HG03432 (cell line): ENCODE results near the gene ABHD14A.

Source experiments
- ATAC-seq: cut with Tn5 transposase; IDR thresholded peaks from one replicate; pipeline ENCODE4 v1.9.1; 2021; ENCODE audit warnings: mild to moderate bottlenecking, moderate library complexity; ENCODE audit not compliant: unreplicated experiment

Gene ABHD14A

GRCh38 chr3:51955893-51956770, 18.7 kb upstream of the ABHD14A start:
- ATAC-seq: no peak

GRCh38 chr3:51957520-51958205, 17.2 kb upstream of the ABHD14A start:
- no peak for ATAC-seq

- no peak for ATAC-seq
These were observed 16.0 kb upstream of the ABHD14A start for GRCh38 chr3:51958603-51959521.

GRCh38 chr3:51959651-51960050, 15.2 kb upstream of the ABHD14A start:
- ATAC-seq: no peak

- ATAC-seq: no peak
These were observed 14.5 kb upstream of the ABHD14A start for GRCh38 chr3:51960386-51960785.

- ATAC-seq: no peak
These were observed 13.9 kb upstream of the ABHD14A start for GRCh38 chr3:51961011-51961410.

DNA sequence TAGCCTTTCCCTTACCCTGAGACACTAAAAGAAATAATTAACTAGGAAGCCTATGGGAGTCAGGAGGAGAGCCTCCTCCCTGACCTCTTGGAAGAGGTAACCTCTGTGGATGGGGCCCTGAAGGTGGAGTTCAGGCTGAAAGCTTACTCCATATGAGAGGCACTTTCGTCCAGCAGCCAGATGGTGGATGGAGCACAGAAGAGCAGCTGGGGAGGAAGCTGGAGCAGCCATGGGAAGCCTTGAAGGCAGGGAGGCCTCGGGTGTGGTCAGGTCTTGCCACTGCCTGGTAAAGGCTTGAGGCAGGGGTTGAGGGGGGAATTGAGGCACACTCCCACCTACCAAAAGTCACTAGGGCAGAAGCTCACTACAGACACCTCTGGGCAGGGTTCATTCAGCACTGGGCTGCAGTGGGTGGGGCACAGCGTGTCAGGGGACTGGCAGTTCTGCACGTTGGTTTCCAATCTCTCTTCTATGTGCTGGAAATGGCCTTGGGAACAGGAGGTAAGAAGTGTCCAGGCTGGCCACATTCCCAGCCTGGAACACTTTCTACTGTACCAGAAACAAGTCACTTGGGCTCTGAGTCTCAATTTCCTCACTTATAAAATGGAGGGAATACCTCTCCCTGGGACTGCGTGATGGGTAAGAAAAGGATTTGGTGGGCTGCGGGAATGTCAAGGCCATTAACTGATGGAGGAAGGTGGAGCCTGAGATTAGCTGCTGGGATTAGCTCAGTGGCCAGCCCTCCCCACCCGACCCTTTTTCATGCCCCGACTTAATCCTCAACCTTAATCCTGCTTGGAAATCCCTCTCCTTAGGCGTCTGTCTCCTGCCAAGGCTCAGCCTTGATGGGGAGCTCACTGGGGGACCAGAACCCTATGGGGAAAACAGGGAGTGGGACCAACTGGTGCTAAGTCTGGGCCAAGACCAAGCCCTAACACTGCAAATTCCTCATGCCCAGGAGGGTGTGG, 13.0 kb upstream of the ABHD14A start:
- ATAC-seq: no peak

- no peak for ATAC-seq
These were observed 11.9 kb upstream of the ABHD14A start for GRCh38 chr3:51962854-51963530.

DNA sequence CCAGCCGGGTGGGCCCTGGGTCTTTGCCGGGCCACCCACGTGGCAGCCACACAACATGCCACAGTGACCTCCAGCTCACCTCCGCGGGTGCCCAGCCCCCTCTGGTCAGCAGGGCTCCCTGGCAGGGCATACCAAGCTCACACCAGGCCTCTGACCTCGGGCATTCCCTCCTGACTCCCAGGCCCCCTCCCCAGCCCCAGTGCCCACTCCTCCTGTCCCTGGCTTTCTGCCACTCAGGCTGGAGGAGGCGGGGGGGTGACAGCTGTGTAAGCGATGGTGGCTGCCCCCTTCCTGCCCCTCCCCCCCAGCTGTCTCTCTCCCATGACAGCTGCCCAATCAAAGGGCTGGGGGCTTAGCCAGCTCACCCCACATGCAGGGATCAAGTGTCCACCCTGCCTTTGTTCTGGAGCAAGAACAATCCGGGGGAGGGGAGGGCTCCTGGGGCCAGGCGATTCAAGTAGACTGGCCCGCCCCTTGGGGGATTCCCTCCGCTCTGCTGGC, 10.9 kb upstream of the ABHD14A start:
- ATAC-seq: no peak

DNA sequence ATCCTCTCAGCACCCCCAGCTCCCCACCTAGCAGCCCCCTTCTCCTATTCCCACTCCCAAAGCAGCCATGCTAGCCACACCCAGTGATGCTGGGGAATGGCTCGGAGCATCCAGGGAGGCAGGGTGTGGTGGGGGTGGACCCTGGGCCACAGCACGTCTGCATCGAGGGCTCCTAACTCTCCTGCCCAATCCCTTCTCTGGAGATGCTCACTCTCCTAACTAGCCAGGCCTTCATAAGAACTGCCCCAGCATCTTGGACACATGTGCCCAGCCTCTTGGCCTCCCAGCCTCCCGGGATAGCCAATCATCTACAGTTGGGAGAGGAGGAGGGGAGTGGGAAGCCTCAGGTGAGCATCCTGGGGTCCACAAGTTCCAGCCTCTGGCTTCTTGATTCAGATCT, 10.3 kb upstream of the ABHD14A start:
- ATAC-seq: no peak

- no peak for ATAC-seq
These were observed 8.8 kb upstream of the ABHD14A start for GRCh38 chr3:51966016-51966415.

GRCh38 chr3:51966486-51966885, 8.4 kb upstream of the ABHD14A start:
- ATAC-seq: no peak

- ATAC-seq: no peak
These were observed 7.9 kb upstream of the ABHD14A start for GRCh38 chr3:51966922-51967383.

- ATAC-seq: peak; percentile 51
These were observed 7.3 kb upstream of the ABHD14A start, which contains the start of gene PCBP4 for GRCh38 chr3:51967384-51968169. Gene PCBP4, minus strand, starts transcription at chr3:51967454. Its CDS starts 6,214 bp downstream, at chr3:51961240.

DNA sequence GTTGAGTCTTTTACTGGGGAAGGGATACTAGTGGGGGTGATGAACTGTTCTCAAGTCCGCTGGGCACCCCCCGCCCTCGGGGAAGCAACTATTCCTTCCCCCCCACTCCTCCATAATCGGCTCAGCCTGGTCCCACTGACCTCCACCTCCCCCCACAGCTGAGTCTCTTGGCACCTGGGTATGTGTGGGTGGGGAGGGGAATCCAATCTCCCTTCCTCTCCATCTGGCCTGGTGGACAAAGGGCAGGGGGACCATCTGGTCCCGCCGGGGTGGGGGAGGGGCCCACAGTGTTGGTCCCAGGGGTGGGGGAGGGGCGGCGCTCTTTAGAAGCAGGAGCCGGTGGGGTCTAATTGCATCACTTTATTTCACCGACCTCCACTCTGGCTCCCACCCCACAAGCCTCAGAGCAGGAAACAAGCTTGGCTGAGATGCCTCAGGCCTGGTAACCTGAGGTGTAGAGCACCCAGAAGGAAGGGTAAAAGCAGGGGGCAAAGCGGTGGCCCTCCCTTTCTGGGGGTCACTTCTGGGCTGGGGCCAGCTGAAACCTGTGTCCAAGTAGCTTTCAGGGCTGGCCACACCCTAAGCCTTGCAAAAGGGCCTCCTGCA, 6.6 kb upstream of the ABHD14A start:
- ATAC-seq: no peak

DNA sequence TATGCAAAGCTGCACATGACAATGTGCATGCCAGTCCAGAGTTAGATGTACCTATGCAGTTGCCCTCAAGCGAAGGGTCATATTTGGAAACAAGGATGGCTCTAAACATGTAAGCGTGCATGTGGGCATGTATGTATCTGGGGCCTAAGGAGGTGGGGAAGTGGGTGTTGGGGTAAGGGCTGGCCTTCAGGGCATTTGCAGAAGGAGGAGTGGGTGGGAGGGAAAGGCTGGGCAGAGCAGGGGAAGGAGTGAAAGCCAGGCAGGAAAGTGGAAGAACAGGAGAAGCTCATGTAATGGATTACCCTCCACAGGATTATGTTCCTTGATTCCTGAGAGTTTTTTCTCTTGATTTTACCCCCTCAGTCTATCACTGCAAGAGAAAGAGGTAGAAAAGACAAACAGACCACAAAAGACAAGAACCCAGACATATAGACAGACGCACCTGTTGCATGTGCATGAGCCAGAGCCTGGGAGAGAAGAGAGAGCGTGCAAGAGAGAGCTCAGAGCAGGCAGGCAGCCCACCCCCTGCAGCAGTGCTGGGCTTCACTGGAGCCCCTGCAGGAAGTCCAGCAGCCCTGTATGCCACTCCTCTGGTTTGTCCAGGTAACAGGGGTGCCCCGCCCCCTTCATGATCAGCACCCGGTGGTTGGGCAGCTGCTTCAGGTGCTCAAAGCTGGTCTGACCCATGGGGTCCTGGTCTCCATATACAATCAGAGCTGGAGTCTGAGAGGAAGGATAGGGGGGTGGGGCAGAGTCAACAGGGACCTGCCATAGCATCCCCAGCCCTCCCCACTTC, 5.8 kb upstream of the ABHD14A start:
- no peak for ATAC-seq

- no peak for ATAC-seq
These were observed 5.0 kb upstream of the ABHD14A start for GRCh38 chr3:51969841-51970240.
